Esophagus squamous epithelium (tissue), 4 donors: ENCODE data around the gene ARHGAP32.

Experiments
- CTCF ChIP-seq, 6 experiments: fragments of 450-650 bp in 4 of 6; fragments of 200-600 bp in 2 of 6; sonication (generic) in 2 of 6; IDR thresholded peaks; one replicate each; pipeline ENCODE4 v1.5.1; 2016 to 2019; ENCODE audit warnings: antibody characterized with exemption in 6 of 6, mild to moderate bottlenecking in 4 of 6, moderate library complexity in 4 of 6
- POLR2A ChIP-seq, 4 donors: fragments of 450-650 bp; IDR thresholded peaks; one replicate each; pipeline ENCODE4 v1.6.1; 2017; ENCODE audit warnings: antibody characterized with exemption in 4 of 4, mild to moderate bottlenecking in 4 of 4, moderate library complexity in 3 of 4

GRCh38 chr11:129202646-129203045, 10.5 kb upstream of the ARHGAP32 start:
- TF ChIP-seq CTCF (IDR thresholded peaks at IDR 0.05) (no peak), POLR2A (IDR thresholded peaks at IDR 0.05) (no peak)
